Measurements from ENCODE around the gene ADAMTS3.

The ADAMTS3 gene

GRCh38 chr4:72468904-72469502 is 100.0 kb downstream of the ADAMTS3 start:
- Histone ChIP-seq H3K9me3 (ENCODE audit: insufficient read depth, low read depth, low read length) (no peaks in the 10 kb centered on the region), H3K9ac (ENCODE audit: low read depth, low read length) (no peak overlapping the region), H3K27me3 (ENCODE audit: insufficient read depth, low read length) (no peaks in the 10 kb centered on the region), H3K36me3 (ENCODE audit: insufficient read depth, low read length) (no peaks in the 10 kb centered on the region), H3K4me3 (ENCODE audit: low read length) (no peak overlapping the region), H3K27ac (ENCODE audit: low read depth, low read length) (no peak overlapping the region), H3K4me1 (ENCODE audit: insufficient read depth, low read length) (no peaks in the 10 kb centered on the region)
- no CpG with 5 or more reads among the region's 1 CpG for WGBS

DNA sequence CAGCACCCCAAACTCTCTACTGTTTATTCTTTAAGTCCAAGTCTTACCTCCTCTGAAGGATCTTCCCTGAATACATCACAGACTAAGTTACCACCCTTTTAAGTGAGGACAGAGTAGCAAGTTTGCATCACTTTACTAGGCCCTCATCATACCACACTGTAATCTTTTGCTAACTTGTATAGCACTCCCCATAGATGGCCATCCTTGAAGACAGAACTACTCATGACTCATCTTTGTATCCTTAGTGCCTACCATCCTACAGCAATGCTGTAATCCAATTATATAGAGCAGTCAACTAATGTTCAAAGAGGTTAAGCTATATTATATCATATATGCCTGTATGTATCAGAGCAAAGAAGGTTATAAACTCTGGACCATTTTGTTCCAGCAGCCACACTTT is 101.4 kb downstream of the ADAMTS3 start:
- H3K36me3 ChIP-seq (ENCODE audit: insufficient read depth, low read length), result no peaks in the 10 kb centered on the region
- no peak overlapping the region for H3K4me3 ChIP-seq (ENCODE audit: low read length)
- no peaks in the 10 kb centered on the region for H3K27me3 ChIP-seq (ENCODE audit: insufficient read depth, low read length)
- no peak overlapping the region for H3K27ac ChIP-seq (ENCODE audit: low read depth, low read length)
- H3K4me1 ChIP-seq (ENCODE audit: insufficient read depth, low read length), result no peaks in the 10 kb centered on the region
- H3K9ac ChIP-seq (ENCODE audit: low read depth, low read length), result no peak overlapping the region
- no peaks in the 10 kb centered on the region for H3K9me3 ChIP-seq (ENCODE audit: insufficient read depth, low read depth, low read length)

- 95% methylated on average over 3 of the region's 3 CpGs for WGBS
- Histone ChIP-seq H3K36me3 (ENCODE audit: insufficient read depth, low read length) (no peaks in the 10 kb centered on the region), H3K4me3 (ENCODE audit: low read length) (no peak overlapping the region), H3K4me1 (ENCODE audit: insufficient read depth, low read length) (no peaks in the 10 kb centered on the region), H3K27me3 (ENCODE audit: insufficient read depth, low read length) (no peaks in the 10 kb centered on the region), H3K9ac (ENCODE audit: low read depth, low read length) (no peak overlapping the region), H3K9me3 (ENCODE audit: insufficient read depth, low read depth, low read length) (no peaks in the 10 kb centered on the region), H3K27ac (ENCODE audit: low read depth, low read length) (no peak overlapping the region)
These were observed 105.3 kb downstream of the ADAMTS3 start for GRCh38 chr4:72463724-72464123.

DNA sequence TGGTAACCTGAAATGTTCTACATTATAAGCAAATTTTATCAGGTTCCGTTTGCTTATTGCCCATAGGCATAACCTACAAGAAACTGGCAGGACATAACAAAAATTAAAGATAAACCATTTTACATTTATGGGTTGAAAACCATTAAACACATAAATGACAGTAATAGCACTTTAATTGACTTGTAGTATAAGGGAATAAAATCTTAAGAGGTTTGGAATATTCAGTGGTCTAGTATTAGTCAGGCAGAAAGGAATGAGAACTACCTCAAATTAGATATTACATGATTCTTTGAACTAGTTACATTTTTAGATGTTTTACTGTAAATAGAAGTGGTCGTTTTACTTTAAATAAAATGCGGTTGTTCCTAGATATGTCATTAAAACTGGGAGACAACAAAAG is 111.9 kb downstream of the ADAMTS3 start:
- Histone ChIP-seq H3K27ac (ENCODE audit: low read depth, low read length) (no peak overlapping the region), H3K4me3 (ENCODE audit: low read length) (no peak overlapping the region), H3K4me1 (ENCODE audit: insufficient read depth, low read length) (no peaks in the 10 kb centered on the region), H3K9ac (ENCODE audit: low read depth, low read length) (no peak overlapping the region), H3K9me3 (ENCODE audit: insufficient read depth, low read depth, low read length) (no peaks in the 10 kb centered on the region), H3K27me3 (ENCODE audit: insufficient read depth, low read length) (no peaks in the 10 kb centered on the region), H3K36me3 (ENCODE audit: insufficient read depth, low read length) (no peaks in the 10 kb centered on the region)
- WGBS, result 94% methylated on average over 3 of the region's 3 CpGs

GRCh38 chr4:72451349-72451748 is 117.7 kb downstream of the ADAMTS3 start:
- Histone ChIP-seq H3K4me3 (ENCODE audit: low read length) (no peak overlapping the region), H3K27me3 (ENCODE audit: insufficient read depth, low read length) (no peaks in the 10 kb centered on the region), H3K4me1 (ENCODE audit: insufficient read depth, low read length) (no peaks in the 10 kb centered on the region), H3K27ac (ENCODE audit: low read depth, low read length) (no peak overlapping the region), H3K9me3 (ENCODE audit: insufficient read depth, low read depth, low read length) (no peaks in the 10 kb centered on the region), H3K9ac (ENCODE audit: low read depth, low read length) (no peak overlapping the region), H3K36me3 (ENCODE audit: insufficient read depth, low read length) (no peaks in the 10 kb centered on the region)
- 95% methylated on average over 2 of the region's 3 CpGs for WGBS

GRCh38 chr4:72449705-72450104 is 119.3 kb downstream of the ADAMTS3 start:
- Histone ChIP-seq H3K4me3 (ENCODE audit: low read length) (no peak overlapping the region), H3K4me1 (ENCODE audit: insufficient read depth, low read length) (no peaks in the 10 kb centered on the region), H3K9ac (ENCODE audit: low read depth, low read length) (no peak overlapping the region), H3K27ac (ENCODE audit: low read depth, low read length) (no peak overlapping the region), H3K9me3 (ENCODE audit: insufficient read depth, low read depth, low read length) (no peaks in the 10 kb centered on the region), H3K36me3 (ENCODE audit: insufficient read depth, low read length) (no peaks in the 10 kb centered on the region), H3K27me3 (ENCODE audit: insufficient read depth, low read length) (no peaks in the 10 kb centered on the region)
- 86% methylated on average over 1 of the region's 1 CpG for WGBS

GRCh38 chr4:72448231-72448630 is 120.8 kb downstream of the ADAMTS3 start:
- Histone ChIP-seq H3K36me3 (ENCODE audit: insufficient read depth, low read length) (no peaks in the 10 kb centered on the region), H3K27ac (ENCODE audit: low read depth, low read length) (no peak overlapping the region), H3K4me3 (ENCODE audit: low read length) (no peak overlapping the region), H3K4me1 (ENCODE audit: insufficient read depth, low read length) (no peaks in the 10 kb centered on the region), H3K9ac (ENCODE audit: low read depth, low read length) (no peak overlapping the region), H3K9me3 (ENCODE audit: insufficient read depth, low read depth, low read length) (no peaks in the 10 kb centered on the region), H3K27me3 (ENCODE audit: insufficient read depth, low read length) (no peaks in the 10 kb centered on the region)
- WGBS, result 40% methylated on average over 2 of the region's 4 CpGs

- Histone ChIP-seq H3K27ac (ENCODE audit: low read depth, low read length) (no peak overlapping the region), H3K9me3 (ENCODE audit: insufficient read depth, low read depth, low read length) (no peaks in the 10 kb centered on the region), H3K27me3 (ENCODE audit: insufficient read depth, low read length) (no peaks in the 10 kb centered on the region), H3K9ac (ENCODE audit: low read depth, low read length) (no peak overlapping the region), H3K4me1 (ENCODE audit: insufficient read depth, low read length) (no peaks in the 10 kb centered on the region), H3K4me3 (ENCODE audit: low read length) (no peak overlapping the region), H3K36me3 (ENCODE audit: insufficient read depth, low read length) (no peaks in the 10 kb centered on the region)
- 94% methylated on average over 3 of the region's 3 CpGs for WGBS
These were observed 122.5 kb downstream of the ADAMTS3 start for GRCh38 chr4:72446353-72447055.

GRCh38 chr4:72444092-72444491 is 124.9 kb downstream of the ADAMTS3 start:
- H3K9ac ChIP-seq (ENCODE audit: low read depth, low read length), result no peak overlapping the region
- no peaks in the 10 kb centered on the region for H3K27me3 ChIP-seq (ENCODE audit: insufficient read depth, low read length)
- H3K4me1 ChIP-seq (ENCODE audit: insufficient read depth, low read length), result no peaks in the 10 kb centered on the region
- H3K9me3 ChIP-seq (ENCODE audit: insufficient read depth, low read depth, low read length), result no peaks in the 10 kb centered on the region
- H3K27ac ChIP-seq (ENCODE audit: low read depth, low read length), result no peak overlapping the region
- no peaks in the 10 kb centered on the region for H3K36me3 ChIP-seq (ENCODE audit: insufficient read depth, low read length)
- 95% methylated on average over 1 of the region's 1 CpG for WGBS
- no peak overlapping the region for H3K4me3 ChIP-seq (ENCODE audit: low read length)

GRCh38 chr4:72442715-72443114 is 126.3 kb downstream of the ADAMTS3 start:
- WGBS, result 100% methylated on average over 3 of the region's 5 CpGs
- Histone ChIP-seq H3K27ac (ENCODE audit: low read depth, low read length) (no peak overlapping the region), H3K27me3 (ENCODE audit: insufficient read depth, low read length) (no peaks in the 10 kb centered on the region), H3K9me3 (ENCODE audit: insufficient read depth, low read depth, low read length) (no peaks in the 10 kb centered on the region), H3K4me1 (ENCODE audit: insufficient read depth, low read length) (no peaks in the 10 kb centered on the region), H3K4me3 (ENCODE audit: low read length) (no peak overlapping the region), H3K9ac (ENCODE audit: low read depth, low read length) (no peak overlapping the region), H3K36me3 (ENCODE audit: insufficient read depth, low read length) (no peaks in the 10 kb centered on the region)

DNA sequence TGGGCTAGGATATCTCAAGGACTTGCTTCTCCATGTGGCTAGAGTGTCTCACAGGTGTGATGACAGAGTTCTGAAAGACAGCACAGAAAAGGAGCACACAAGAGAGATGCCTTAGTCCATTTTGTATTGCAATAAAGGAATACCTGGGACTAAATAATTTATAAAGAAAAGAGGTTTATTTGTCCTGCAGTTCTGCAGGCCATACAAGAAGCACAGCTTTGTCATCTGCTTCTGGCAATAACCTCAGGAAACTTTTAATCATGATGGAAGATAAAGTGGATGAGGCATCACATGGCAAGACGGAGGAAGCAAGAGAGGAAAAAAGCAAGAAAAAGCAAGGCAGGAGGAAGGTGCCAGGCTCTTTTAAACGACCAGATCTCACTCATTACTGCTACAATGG is 126.9 kb downstream of the ADAMTS3 start:
- H3K36me3 ChIP-seq (ENCODE audit: insufficient read depth, low read length), result no peaks in the 10 kb centered on the region
- H3K27ac ChIP-seq (ENCODE audit: low read depth, low read length), result no peak overlapping the region
- H3K27me3 ChIP-seq (ENCODE audit: insufficient read depth, low read length), result no peaks in the 10 kb centered on the region
- 77% methylated on average over 2 of the region's 2 CpGs for WGBS
- no peak overlapping the region for H3K4me3 ChIP-seq (ENCODE audit: low read length)
- H3K9me3 ChIP-seq (ENCODE audit: insufficient read depth, low read depth, low read length), result no peaks in the 10 kb centered on the region
- H3K9ac ChIP-seq (ENCODE audit: low read depth, low read length), result no peak overlapping the region
- H3K4me1 ChIP-seq (ENCODE audit: insufficient read depth, low read length), result no peaks in the 10 kb centered on the region

DNA sequence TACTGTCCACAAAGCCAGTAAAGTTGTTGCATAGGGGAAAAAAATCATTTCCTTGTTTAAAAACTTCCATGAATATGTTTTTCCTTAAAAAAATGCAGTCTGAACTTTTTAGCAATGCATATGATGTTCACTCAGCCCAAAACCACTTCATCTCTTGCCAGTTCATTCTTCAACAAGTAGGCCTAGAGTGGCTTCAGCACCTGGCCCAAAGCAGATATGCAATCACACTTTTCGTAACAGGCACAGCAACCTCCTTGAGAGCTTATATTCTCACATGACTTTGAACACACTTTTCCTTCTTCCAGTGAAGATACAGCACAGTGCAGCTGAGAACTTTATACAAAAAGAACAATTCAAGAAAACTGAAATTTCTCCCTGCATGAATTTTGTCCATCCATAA is 128.6 kb downstream of the ADAMTS3 start:
- Histone ChIP-seq H3K9ac (ENCODE audit: low read depth, low read length) (no peak overlapping the region), H3K27me3 (ENCODE audit: insufficient read depth, low read length) (no peaks in the 10 kb centered on the region), H3K27ac (ENCODE audit: low read depth, low read length) (no peak overlapping the region), H3K36me3 (ENCODE audit: insufficient read depth, low read length) (no peaks in the 10 kb centered on the region), H3K4me1 (ENCODE audit: insufficient read depth, low read length) (no peaks in the 10 kb centered on the region), H3K9me3 (ENCODE audit: insufficient read depth, low read depth, low read length) (no peaks in the 10 kb centered on the region), H3K4me3 (ENCODE audit: low read length) (no peak overlapping the region)
- WGBS, result 93% methylated on average over 1 of the region's 1 CpG
